OCI-LY3 (cell line): ENCODE measurements around the gene WWOX.

ENCODE experiments used
- H2AFZ ChIP-seq: fragments of 200-600, 300-600 bp; shearing (Covaris generic); 2 replicates; pipeline ENCODE4 v1.6.0; 2014; ENCODE audit warnings: antibody characterized with exemption, low read depth, low read length
- H3K27ac ChIP-seq: fragments of 200-600, 300-600 bp; sonication (generic); 2 replicates; pipeline ENCODE4 v1.5.1; 2014; ENCODE audit warnings: mild to moderate bottlenecking, low read length, moderate library complexity, mixed read lengths
- H3K27me3 ChIP-seq: fragments of 200-600, 300-600 bp; sonication (generic); 2 replicates; pipeline ENCODE4 v1.6.1; 2014; ENCODE audit warnings: low read depth, low read length, mixed read lengths
- H3K36me3 ChIP-seq: fragments of 200-600, 300-600 bp; sonication (generic); replicated peaks from 2 replicates; pipeline ENCODE3; 2014; ENCODE audit warnings: low read depth, low read length, mixed read lengths
- H3K4me1 ChIP-seq: fragments of 300-600, 200-600 bp; sonication (generic); 2 replicates; pipeline ENCODE4 v1.6.1; 2014; ENCODE audit warnings: low read length, mixed read lengths
- H3K4me2 ChIP-seq: fragments of 200-600, 300-600 bp; sonication (generic); 2 replicates; pipeline ENCODE4 v1.6.1; 2014; ENCODE audit warnings: low read length, mixed read lengths
- H3K4me3 ChIP-seq: fragments of 300-600, 200-600 bp; sonication (generic); 2 replicates; pipeline ENCODE4 v1.5.1; 2014; ENCODE audit warnings: antibody characterized with exemption, mild to moderate bottlenecking, low read length, moderate library complexity
- H3K79me2 ChIP-seq: fragments of 300-600, 200-600 bp; shearing (Covaris generic); 2 replicates; pipeline ENCODE4 v1.6.1; 2014; ENCODE audit warnings: mild to moderate bottlenecking, low read length, mixed read lengths
- H3K9ac ChIP-seq: fragments of 300-600, 200-600 bp; shearing (Covaris generic); 2 replicates; pipeline ENCODE4 v1.6.0; 2014; ENCODE audit warnings: mild to moderate bottlenecking, low read length, moderate library complexity
- H3K9me3 ChIP-seq: fragments of 200-600, 300-600 bp; shearing (Covaris generic); 2 replicates; pipeline ENCODE4 v1.6.1; 2014; ENCODE audit warnings: low read length, mixed read lengths; ENCODE audit not compliant: insufficient read depth
- H4K20me1 ChIP-seq: fragments of 200-600, 300-600 bp; sonication (generic); 2 replicates; pipeline ENCODE4 v1.6.1; 2016; ENCODE audit warnings: low read length, mixed read lengths; ENCODE audit not compliant: insufficient read depth
- CTCF ChIP-seq: fragments of 200-600, 300-600 bp; sonication (generic); IDR thresholded peaks from 2 replicates; pipeline ENCODE4 v1.5.1; 2014; ENCODE audit warnings: antibody characterized with exemption, low read length, low read depth
- EZH2phosphoT487 ChIP-seq: fragments of 200-600 bp; shearing (Covaris generic); IDR thresholded peaks from 2 replicates; pipeline ENCODE4 v1.6.1; 2018; ENCODE audit warnings: antibody characterized with exemption, mixed run types, low read depth

Gene WWOX

GRCh38 chr16:79154086-79154485 is 1054.6 kb downstream of the WWOX start:
- Histone ChIP-seq H3K27me3 (peaks cover 34% of the 10 kb centered on the region), H3K79me2 (no peaks in the 10 kb centered on the region), H3K4me3 (no peak overlapping the region), H4K20me1 (no peaks in the 10 kb centered on the region), H3K4me1 (no peaks in the 10 kb centered on the region), H3K4me2 (no peak overlapping the region), H3K36me3 (no peaks in the 10 kb centered on the region), H2AFZ (no peak overlapping the region), H3K9me3 (no peaks in the 10 kb centered on the region), H3K9ac (no peak overlapping the region), H3K27ac (no peak overlapping the region)
- TF ChIP-seq CTCF = no peak
- no peak for TF ChIP-seq EZH2phosphoT487

GRCh38 chr16:79155471-79155870 is 1056.0 kb downstream of the WWOX start:
- H3K79me2 ChIP-seq = no peaks in the 10 kb centered on the region
- TF ChIP-seq EZH2phosphoT487 (no peak), CTCF (no peak)
- H3K27ac ChIP-seq = no peak overlapping the region
- H3K4me3 ChIP-seq = no peak overlapping the region
- H3K4me1 ChIP-seq = no peaks in the 10 kb centered on the region
- H3K36me3 ChIP-seq = no peaks in the 10 kb centered on the region
- no peaks in the 10 kb centered on the region for H4K20me1 ChIP-seq
- no peak overlapping the region for H3K9ac ChIP-seq
- no peak overlapping the region for H2AFZ ChIP-seq
- H3K9me3 ChIP-seq = no peaks in the 10 kb centered on the region
- H3K27me3 ChIP-seq = peaks cover 43% of the 10 kb centered on the region
- no peak overlapping the region for H3K4me2 ChIP-seq

GRCh38 chr16:79155904-79156303 is 1056.5 kb downstream of the WWOX start:
- Histone ChIP-seq H2AFZ (no peak overlapping the region), H3K4me1 (no peaks in the 10 kb centered on the region), H3K27me3 (peaks cover 43% of the 10 kb centered on the region), H3K79me2 (no peaks in the 10 kb centered on the region), H3K36me3 (no peaks in the 10 kb centered on the region), H3K27ac (no peak overlapping the region), H3K4me3 (no peak overlapping the region), H3K9me3 (no peaks in the 10 kb centered on the region), H3K9ac (no peak overlapping the region), H4K20me1 (no peaks in the 10 kb centered on the region), H3K4me2 (no peak overlapping the region)
- no peak for TF ChIP-seq CTCF
- no peak for TF ChIP-seq EZH2phosphoT487

GRCh38 chr16:79156761-79157160 is 1057.3 kb downstream of the WWOX start:
- Histone ChIP-seq H3K36me3 (no peaks in the 10 kb centered on the region), H3K9me3 (no peaks in the 10 kb centered on the region), H3K79me2 (no peaks in the 10 kb centered on the region), H3K4me3 (no peak overlapping the region), H3K9ac (no peak overlapping the region), H3K27ac (no peak overlapping the region), H3K27me3 (peaks cover 43% of the 10 kb centered on the region), H4K20me1 (no peaks in the 10 kb centered on the region), H3K4me2 (no peak overlapping the region), H3K4me1 (no peaks in the 10 kb centered on the region), H2AFZ (no peak overlapping the region)
- TF ChIP-seq CTCF = no peak
- no peak for TF ChIP-seq EZH2phosphoT487
